CD4-positive, alpha-beta T cell (primary cell): ENCODE data around the gene XYLT1. TPM values are rescaled to one million over a fixed set of nuclear protein-coding genes. Genes with fewer than 3 reads are reported as not detected.

Source experiments
- ATAC-seq: fragments of 200-7000 bp; cut with Tn5 transposase; one replicate; pipeline ENCODE4 v1.10.0; 2022; ENCODE audit warnings: mild to moderate bottlenecking; ENCODE audit not compliant: poor library complexity
- CTCF ChIA-PET: fragments of 350-600 bp; sonication (Branson Sonifier 250); formaldehyde crosslinking; loops from one replicate; lab custom pipeline; 2021; ENCODE audit warnings: antibody characterized with exemption, inconsistent platforms; lab: Charles Lee
- POLR2A ChIA-PET: fragments of 350-600 bp; sonication (Branson Sonifier 250); formaldehyde crosslinking; loops from one replicate; lab custom pipeline; 2021; ENCODE audit warnings: antibody characterized with exemption, inconsistent platforms; lab: Charles Lee
- DNase-seq, 14 experiments: peaks; one replicate each; pipeline ENCODE4 v3.0.0-alpha.2; 2013 to 2020; ENCODE audit warnings: mixed read lengths in 2 of 14
- H3K27ac ChIP-seq, 2 donors: one replicate each; pipeline versions ENCODE4 v1.5.1 to v1.7.0; 2013; ENCODE audit warnings: low read length in 2 of 2, low read depth in 1 of 2, mild to moderate bottlenecking in 1 of 2
- H3K27me3 ChIP-seq, 2 experiments: 1 replicate in 1 of 2; 2 replicates in 1 of 2; pipeline versions ENCODE4 v1.6.1 to v1.7.0; 2013; ENCODE audit warnings: low read length in 2 of 2, control low read depth in 1 of 2, mild to moderate bottlenecking in 1 of 2, moderate library complexity in 1 of 2; ENCODE audit not compliant: insufficient read depth in 2 of 2, control insufficient read depth in 1 of 2
- H3K36me3 ChIP-seq: one replicate; pipeline ENCODE4 v1.6.1; 2013; ENCODE audit warnings: low read length, control low read depth; ENCODE audit not compliant: insufficient read depth
- H3K4me1 ChIP-seq: one replicate; pipeline ENCODE4 v1.6.1; 2013; ENCODE audit warnings: low read length, control low read depth; ENCODE audit not compliant: insufficient read depth
- H3K4me3 ChIP-seq: one replicate; pipeline ENCODE4 v1.5.1; 2013; ENCODE audit warnings: mild to moderate bottlenecking, low read length, moderate library complexity
- H3K9me3 ChIP-seq, 2 experiments: 1 replicate in 1 of 2; 2 replicates in 1 of 2; pipeline versions ENCODE4 v1.6.1 to v1.7.0; 2013; ENCODE audit warnings: low read length in 2 of 2, mild to moderate bottlenecking in 2 of 2, control low read depth in 1 of 2, moderate library complexity in 1 of 2; ENCODE audit not compliant: control insufficient read depth in 1 of 2, insufficient read depth in 1 of 2
- H3K27ac Mint-ChIP-seq: one replicate; pipeline ENCODE4 v1.8.0; 2020; ENCODE audit warnings: mixed read lengths
- H3K27me3 Mint-ChIP-seq: one replicate; pipeline ENCODE4 v1.8.0; 2021; ENCODE audit warnings: mixed read lengths
- H3K36me3 Mint-ChIP-seq: one replicate; pipeline ENCODE4 v1.8.0; 2021; ENCODE audit warnings: low read depth, mixed read lengths
- H3K4me1 Mint-ChIP-seq: one replicate; pipeline ENCODE4 v1.8.0; 2021; ENCODE audit warnings: low read depth, mixed read lengths
- H3K4me3 Mint-ChIP-seq: one replicate; pipeline ENCODE4 v1.8.0; 2020; ENCODE audit warnings: mild to moderate bottlenecking, mixed read lengths
- H3K9me3 Mint-ChIP-seq: one replicate; pipeline ENCODE4 v1.8.0; 2020; ENCODE audit warnings: mixed read lengths
- intact Hi-C, 2 experiments: fragments of 100-400 bp; cut with DNase I in 1 of 2; cut with micrococcal nuclease in 1 of 2; formaldehyde crosslinking; loops; one replicate each; pipeline versions ENCODE4 v1.15.1 to v1.9.0; 2023 to 2025; cut with DNase I, micrococcal nuclease
- total RNA-seq, 174 experiments: library from RNA in 2 of 174; stranded (reverse) in 2 of 174; gene quantifications; one replicate each; pipeline ENCODE4 v1.2.3 and lab custom pipeline; 2021 to 2026
- TF ChIP-seq, protein P1 (sequence below): fragments of 200-600 bp; IDR thresholded peaks from one replicate; pipeline ENCODE4 v1.8.0; 2022; ENCODE audit warnings: antibody characterized with exemption, mild to moderate bottlenecking

Gene XYLT1
- total RNA-seq, 2 experiments from 2014 or later, result 26.0 to 27.1 TPM

DNA sequence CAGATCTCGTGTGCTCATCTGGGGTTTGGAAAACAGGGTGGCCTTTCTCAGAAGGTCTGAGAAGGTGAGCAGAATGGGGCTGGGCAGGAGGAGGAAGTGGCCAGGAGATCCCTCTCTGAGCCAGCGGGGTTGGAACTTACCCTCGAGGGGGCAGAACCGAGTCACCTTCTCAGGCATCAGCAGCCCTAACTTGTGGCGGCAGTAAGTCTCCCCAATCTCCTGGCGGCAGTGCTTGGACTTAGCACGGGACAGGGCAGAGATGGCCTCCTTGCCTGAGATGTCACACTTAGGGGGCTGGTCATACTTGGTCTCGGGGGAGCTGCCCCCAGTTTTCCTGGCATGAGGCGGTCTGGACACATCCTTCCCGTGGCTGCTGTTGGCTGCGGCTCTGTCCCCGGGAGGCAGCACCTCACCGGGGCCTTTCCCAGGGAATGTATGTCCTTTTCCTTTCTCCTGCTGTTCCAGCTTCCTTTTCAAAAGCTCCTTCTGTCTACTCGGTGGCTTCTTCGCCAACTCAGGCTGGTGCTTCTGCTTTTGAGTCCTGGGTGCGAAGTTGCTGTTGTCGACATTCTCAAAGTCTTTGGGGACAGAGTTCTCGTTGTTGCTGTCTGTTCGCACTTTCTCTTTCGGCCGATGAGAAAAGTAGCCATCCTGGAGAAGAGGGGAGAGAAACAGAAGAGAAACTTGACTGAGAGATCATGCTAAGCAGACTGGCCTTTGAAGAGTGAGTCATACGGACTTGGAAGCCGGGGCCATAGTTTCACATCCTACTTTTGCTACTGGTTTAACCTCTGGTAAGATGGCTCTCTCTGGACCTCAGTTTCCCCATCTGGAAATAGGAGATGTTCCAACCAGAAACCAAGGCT is 211.7 kb downstream of the XYLT1 start:
- Mint-ChIP-seq H3K27me3 (no peaks in the 10 kb centered on the region), H3K4me3 (no peak overlapping the region), H3K27ac (no peak overlapping the region), H3K9me3 (no peaks in the 10 kb centered on the region), H3K36me3 (peaks cover 32% of the 10 kb centered on the region), H3K4me1 (peaks cover 24% of the 10 kb centered on the region)
- ATAC-seq (no peak), DNase-seq (peak in 3 of 14 experiments; percentile 25 to 58 (median 57))
- TF ChIP-seq, protein P1, sequence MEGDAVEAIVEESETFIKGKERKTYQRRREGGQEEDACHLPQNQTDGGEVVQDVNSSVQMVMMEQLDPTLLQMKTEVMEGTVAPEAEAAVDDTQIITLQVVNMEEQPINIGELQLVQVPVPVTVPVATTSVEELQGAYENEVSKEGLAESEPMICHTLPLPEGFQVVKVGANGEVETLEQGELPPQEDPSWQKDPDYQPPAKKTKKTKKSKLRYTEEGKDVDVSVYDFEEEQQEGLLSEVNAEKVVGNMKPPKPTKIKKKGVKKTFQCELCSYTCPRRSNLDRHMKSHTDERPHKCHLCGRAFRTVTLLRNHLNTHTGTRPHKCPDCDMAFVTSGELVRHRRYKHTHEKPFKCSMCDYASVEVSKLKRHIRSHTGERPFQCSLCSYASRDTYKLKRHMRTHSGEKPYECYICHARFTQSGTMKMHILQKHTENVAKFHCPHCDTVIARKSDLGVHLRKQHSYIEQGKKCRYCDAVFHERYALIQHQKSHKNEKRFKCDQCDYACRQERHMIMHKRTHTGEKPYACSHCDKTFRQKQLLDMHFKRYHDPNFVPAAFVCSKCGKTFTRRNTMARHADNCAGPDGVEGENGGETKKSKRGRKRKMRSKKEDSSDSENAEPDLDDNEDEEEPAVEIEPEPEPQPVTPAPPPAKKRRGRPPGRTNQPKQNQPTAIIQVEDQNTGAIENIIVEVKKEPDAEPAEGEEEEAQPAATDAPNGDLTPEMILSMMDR, result no peak
- no peaks in the 10 kb centered on the region for H3K9me3 ChIP-seq
- peaks cover 8% of the 10 kb centered on the region for H3K36me3 ChIP-seq
- ChIA-PET POLR2A (no interaction called here), CTCF (no interaction called here)
- peaks cover 14% of the 10 kb centered on the region for H3K4me1 ChIP-seq
- H3K27ac ChIP-seq, result no peak overlapping the region
- intact Hi-C loops, result no loop called here
- no peak overlapping the region for H3K4me3 ChIP-seq
- no peaks in the 10 kb centered on the region for H3K27me3 ChIP-seq

DNA sequence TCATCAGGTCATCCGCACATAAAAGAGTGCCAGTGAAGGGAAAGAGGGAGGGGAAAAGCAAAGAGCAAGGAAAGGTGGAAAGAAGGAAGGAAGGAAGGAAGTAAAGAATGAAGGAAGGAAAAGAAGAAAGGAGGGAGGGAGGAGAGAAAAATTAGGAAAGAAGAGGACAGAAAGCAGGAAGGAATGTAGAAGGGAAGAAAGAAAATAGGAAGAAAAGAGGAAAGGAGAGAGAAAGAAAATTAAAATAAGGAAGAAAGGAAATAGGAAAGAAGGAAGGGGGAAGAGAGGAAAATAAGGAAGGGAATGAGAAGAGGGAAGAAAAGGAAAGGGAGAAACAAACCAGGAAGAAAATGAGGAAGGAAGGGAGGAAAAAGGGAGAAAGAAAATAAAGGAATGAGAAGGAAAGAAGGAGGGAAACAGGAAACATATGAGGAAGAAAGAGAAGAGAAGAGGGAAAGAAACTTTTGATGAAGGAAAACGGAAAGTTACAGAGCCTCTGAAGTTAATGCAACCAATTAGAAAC is 212.6 kb downstream of the XYLT1 start:
- ATAC-seq (no peak), DNase-seq (no peak)
- TF ChIP-seq, protein P1, result no peak
- Mint-ChIP-seq H3K4me3 (no peak overlapping the region), H3K36me3 (peaks cover 32% of the 10 kb centered on the region), H3K9me3 (no peaks in the 10 kb centered on the region), H3K27me3 (no peaks in the 10 kb centered on the region), H3K27ac (no peak overlapping the region), H3K4me1 (peaks cover 25% of the 10 kb centered on the region)
- ChIA-PET CTCF (no interaction called here), POLR2A (no interaction called here)
- Histone ChIP-seq H3K27me3 (no peaks in the 10 kb centered on the region), H3K4me1 (peaks cover 14% of the 10 kb centered on the region), H3K9me3 (no peaks in the 10 kb centered on the region), H3K36me3 (peaks cover 8% of the 10 kb centered on the region), H3K4me3 (no peak overlapping the region), H3K27ac (no peak overlapping the region)
- intact Hi-C loops, result no loop called here

DNA sequence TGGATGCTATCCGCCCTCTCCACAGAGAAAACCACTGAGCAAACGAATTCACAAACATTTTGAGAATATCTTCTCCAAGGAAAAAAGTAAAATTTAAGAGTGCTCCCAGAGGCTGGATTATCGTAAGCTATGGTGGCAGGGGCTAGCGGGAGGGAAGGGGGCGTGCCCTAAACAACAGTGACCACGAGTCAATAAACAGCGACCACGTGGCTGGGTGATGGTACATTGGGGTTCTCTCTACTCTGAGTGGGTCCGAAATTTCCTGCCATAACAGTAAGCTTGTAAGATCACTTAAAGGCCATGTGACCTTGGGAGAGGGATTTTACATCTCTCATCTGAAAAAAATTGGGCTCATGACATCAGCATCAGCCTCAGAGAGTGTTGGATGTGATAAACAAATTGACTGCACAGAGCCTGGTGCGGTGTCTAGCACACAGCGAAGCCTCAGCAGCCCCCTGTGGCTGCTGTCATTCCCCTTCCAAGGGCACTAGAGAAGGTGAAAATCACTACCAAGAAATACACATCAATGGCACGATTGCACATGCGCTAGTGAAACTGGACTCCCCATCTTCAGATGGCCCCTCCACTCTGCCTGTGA is 213.2 kb downstream of the XYLT1 start:
- Mint-ChIP-seq H3K9me3 (no peaks in the 10 kb centered on the region), H3K4me1 (peaks cover 19% of the 10 kb centered on the region), H3K27me3 (no peaks in the 10 kb centered on the region), H3K4me3 (no peak overlapping the region), H3K27ac (no peak overlapping the region), H3K36me3 (peaks cover 32% of the 10 kb centered on the region)
- intact Hi-C loops, result no loop called here
- DNase-seq, result no peak
- no peak for ATAC-seq
- Histone ChIP-seq H3K4me3 (no peak overlapping the region), H3K4me1 (peaks cover 14% of the 10 kb centered on the region), H3K9me3 (no peaks in the 10 kb centered on the region), H3K27me3 (no peaks in the 10 kb centered on the region), H3K36me3 (peaks cover 8% of the 10 kb centered on the region), H3K27ac (no peak overlapping the region)
- POLR2A ChIA-PET, result no interaction called here
- TF ChIP-seq, protein P1, result no peak
- CTCF ChIA-PET, result no interaction called here
